ENCODE results near the gene SLC2A13.

- TF ChIP-seq CTCF (IDR thresholded peaks at IDR 0.05; ENCODE audit: low read depth, low read length) (peak; percentile 88), POLR2A (IDR thresholded peaks at IDR 0.05; ENCODE audit: extremely low read depth, insufficient read length) (no peak), MYC (IDR thresholded peaks at IDR 0.05; ENCODE audit: low read depth, low read length) (no peak)
Observed at GRCh38 chr12:40010899-40011774, 94.7 kb downstream of the SLC2A13 start.

All from NB4 (cell line).